Dermis microvascular lymphatic vessel endothelial cell (primary cell): ENCODE measurements around the gene UQCRC2. TPM values are rescaled to one million over a fixed set of nuclear protein-coding genes. Genes with fewer than 3 reads are reported as not detected.
A peak's percentile ranks its signal among the peaks of the same experiment; 100 is the strongest.
"Not testable (repeated sequence)": the region's sequence is repeated elsewhere in the genome, so short reads cannot be mapped to it uniquely, and the experiment has no call there.

Experiments
- DNase-seq, 2 donors: peaks; one replicate each; pipeline versions ENCODE4 v3.0.0 to v3.0.0-alpha.2; 2010; ENCODE audit warnings: low read depth in 2 of 2
- total RNA-seq: library from RNA; depleted of rRNA; stranded (reverse); fragments of >200 nt; gene quantifications from 2 replicates; pipeline ENCODE4 v1.2.1, GENCODE V29; 2014

The UQCRC2 gene
- total RNA-seq: 229 and 282 TPM in 2 replicates

DNA sequence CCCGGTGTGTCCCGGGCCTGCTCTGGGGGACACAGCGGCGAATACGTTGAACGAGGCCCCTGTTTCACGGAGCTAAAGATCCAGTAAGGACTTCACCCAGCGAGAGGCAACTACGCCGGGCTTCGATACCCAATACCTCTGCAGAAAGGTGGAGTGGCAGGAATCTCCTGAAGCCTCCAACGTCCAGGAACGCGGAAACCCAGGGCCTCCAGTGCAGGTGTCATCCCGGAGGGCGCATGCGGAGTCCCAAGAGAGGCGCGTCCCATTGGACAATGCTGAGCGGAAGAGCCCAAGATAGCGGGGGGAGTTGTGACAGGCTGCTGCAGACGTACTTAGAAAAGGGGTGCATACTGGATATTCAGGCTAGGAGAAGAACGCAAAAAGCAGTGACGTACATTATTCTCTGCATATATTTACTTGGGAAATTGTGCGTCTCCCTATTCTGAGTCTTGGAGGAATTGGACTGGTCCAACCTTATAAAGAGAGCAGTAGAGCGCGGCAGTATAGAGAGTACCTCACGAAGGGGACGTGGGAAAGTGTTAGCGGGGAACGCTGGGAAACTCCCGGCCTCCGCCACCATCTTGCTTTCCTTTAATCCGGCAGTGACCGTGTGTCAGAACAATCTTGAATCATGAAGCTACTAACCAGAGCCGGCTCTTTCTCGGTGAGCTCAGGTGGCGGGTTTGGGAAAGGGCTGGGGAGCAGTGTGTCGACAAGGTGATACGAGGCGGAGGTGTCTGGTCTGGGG is at the start of gene UQCRC2:
Gene UQCRC2 (plus strand): TSS at position 569 of the 748 bp plus-strand sequence. CDS start 63 bp downstream, at position 632.
- peak; percentile 91 to 96 for DNase-seq

DNA sequence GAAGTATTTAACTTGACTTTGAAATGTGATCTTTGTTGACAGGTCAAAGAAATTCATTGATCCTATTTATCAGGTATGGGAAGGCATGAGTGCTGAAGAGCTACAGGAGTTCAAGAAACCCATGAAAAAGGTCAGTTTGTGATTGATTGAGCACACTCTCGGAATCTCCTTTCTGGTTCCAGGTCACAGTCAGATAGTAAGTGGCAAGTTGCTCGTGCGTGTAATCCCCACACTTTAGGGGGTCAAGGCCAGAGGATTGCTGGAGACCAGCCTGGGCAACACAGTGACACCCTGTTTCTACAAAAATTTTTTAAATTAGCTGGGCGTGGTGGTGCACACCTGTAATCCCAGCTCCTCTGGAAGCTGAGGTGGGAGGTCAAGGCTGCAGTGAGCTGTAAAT is 20.5 kb upstream of the UQCRC2 start:
- DNase-seq: not testable (repeated sequence)

DNA sequence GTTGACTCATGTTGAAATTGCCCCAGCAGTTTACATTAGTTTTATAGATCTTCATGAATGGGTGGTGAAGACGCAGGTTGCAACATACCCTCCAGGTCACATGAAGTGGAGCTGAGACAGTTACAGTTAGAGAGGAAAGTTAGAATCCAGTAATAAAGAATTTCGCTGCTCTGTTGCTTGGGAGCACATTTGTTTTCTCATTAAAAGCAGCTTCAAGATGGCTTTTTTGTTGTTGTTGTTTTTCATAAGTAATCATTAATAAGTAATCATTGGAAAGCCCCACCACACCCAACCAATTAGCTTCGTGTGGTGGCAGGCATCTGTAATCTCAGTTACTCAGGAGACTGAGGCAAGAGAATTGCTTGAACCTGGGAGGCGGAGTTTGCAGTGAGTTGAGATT is 19.8 kb upstream of the UQCRC2 start:
- not testable (repeated sequence) for DNase-seq

- DNase-seq: not testable (repeated sequence)
Observed at GRCh38 chr16:21933790-21934189, 19.4 kb upstream of the UQCRC2 start.

DNA sequence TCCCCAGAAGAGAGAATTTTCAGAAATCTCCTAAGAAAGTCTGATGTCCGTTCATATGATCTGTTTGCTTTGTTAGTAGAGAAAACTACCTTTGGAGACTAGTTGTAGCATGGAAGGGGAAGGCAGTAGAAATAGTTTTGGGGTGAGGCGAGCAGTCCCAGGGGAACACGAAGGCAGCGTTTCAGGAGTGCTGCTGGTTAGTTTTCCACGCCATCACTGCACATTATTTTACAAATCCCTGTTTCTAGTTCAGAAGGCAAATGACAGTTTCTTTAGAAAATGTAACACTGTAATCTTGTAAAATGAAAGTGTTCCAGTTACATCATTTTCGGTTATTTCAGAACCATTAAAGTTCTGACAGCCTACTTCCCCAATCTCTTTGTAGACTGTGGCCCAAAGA is 16.9 kb upstream of the UQCRC2 start:
- not testable (repeated sequence) for DNase-seq

DNA sequence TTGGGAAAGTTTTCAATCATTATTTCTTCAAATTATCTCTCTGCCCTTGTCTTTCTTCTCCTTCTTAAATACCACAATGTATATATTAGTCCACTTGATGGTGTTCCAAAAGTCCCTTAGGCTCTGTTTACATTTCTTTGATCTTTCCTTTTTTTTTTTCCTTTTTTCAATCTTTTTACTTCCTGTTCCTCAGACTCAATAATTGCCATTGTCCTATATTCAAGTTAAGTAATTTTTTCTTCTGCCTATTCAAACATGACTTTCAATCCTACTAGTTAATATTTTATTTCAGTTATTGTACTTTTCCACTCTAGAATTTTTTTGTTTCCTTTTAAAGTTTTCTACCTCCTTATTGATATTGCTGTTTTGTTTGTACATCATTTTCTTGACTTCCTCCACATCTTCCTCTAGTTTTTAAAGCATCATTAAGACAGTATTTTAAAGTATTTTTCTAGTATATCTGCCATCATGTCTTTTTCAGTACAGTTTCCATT is 15.8 kb upstream of the UQCRC2 start:
- DNase-seq: no peak

DNA sequence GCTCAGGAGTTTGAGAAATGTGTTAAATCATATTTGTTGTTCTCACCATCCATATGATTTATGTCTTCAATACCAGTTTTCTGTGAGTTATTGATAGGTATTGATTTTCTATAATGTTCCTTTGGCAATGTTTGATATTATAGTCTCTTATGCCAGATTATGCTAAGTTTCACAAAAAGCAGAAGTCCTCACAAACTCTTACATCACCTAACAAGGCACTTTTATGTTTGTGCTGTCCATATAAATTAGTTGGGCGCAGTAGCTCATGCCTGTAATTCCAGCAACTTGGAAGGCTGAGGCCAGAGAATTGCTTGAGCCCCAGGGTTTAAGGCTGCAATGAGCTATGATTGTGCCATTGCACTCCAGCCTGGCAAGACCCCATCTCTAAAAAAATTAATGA is 12.6 kb upstream of the UQCRC2 start:
- DNase-seq: no peak

DNA sequence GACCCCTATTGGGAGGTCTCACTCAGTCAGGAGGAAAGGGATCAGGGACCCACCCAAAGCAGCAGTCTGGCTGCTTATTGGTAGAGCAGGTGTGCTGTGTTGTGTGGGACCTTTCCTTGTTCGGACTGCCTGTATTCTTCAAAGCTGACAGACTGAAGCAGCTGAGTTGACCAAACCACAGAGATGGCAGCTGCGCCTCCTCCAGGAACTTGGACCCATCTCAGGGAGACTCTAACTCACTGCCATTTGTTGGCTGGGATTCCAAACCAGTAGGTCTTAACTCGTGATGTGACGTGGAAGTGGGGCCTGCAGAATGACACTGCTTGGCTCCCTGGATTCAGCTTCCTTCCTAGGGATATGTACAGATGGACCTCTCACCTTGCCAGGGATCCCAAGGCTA is 9.6 kb upstream of the UQCRC2 start:
- no peak for DNase-seq

GRCh38 chr16:21946889-21947635 is 6.1 kb upstream of the UQCRC2 start:
- DNase-seq: no peak

DNA sequence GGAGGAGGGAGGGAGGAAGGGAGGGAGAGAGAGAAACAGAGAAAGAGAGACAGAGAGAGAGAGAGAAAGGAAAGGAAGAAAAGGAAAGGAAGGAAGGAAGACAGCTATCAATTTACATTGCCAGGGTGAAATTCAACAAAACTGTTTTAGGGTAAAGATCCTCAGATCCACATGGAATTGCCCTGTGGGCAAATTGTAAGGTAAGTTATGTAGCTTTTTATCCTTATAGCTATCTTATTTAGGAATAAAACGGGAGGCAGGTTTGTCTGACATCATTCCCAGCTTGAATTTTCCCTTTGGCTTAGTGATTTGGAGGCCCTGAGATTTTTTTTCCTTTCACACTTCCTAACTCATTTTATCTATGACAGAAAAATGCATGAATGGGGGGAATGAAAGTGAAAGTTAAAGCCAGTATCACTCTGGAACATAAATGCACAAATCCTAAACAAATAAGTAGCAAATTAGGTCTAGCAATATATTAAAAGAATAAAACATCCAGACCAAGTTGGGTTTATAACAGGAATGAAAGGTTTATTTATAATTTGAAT is 3.4 kb upstream of the UQCRC2 start:
- DNase-seq: peak in 1 of 2 donors; percentile 52

- DNase-seq: peak; percentile 36 to 64
Observed at GRCh38 chr16:21950782-21951521, 2.2 kb upstream of the UQCRC2 start.

- peak; percentile 40 to 83 for DNase-seq
Observed at GRCh38 chr16:21952040-21952792, 945 bp upstream of the UQCRC2 start.

DNA sequence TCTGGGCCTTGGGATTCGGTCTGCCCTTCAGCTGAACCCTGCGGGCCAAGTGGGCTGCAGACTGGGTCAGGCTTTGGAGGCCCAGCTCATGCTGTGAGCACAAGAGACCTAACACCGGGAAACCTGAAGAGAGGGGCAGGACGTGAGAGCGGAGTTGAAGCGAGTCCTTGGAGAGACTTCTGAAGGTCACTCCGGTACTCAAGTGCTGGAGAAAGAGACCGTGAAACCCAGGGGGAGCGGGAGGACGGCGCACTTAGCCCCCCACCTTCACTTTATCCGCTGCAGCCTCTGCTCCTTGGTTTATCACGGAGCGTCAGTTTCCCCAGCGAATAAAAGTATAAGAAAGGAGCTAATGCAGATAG is 361 bp downstream of the UQCRC2 start:
- no peak for DNase-seq

- DNase-seq: no peak
Observed at GRCh38 chr16:21957714-21958346, 4.7 kb downstream of the UQCRC2 start.

- no peak for DNase-seq
Observed at GRCh38 chr16:21959050-21959449, 5.9 kb downstream of the UQCRC2 start.

DNA sequence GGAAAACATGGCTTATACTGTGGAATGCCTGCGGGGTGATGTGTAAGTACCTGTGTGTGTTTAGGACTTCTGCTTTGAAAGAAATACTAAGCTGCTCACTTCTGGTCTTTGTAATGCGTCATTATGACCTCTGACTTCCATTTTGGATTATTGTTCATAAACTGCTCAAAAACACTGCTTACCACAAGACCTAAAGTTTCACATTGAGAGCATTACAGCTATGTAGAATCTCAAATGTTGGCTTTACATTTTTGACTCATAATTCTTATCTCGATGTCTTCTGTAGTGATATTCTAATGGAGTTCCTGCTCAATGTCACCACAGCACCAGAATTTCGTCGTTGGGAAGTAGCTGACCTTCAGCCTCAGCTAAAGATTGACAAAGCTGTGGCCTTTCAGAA is 9.3 kb downstream of the UQCRC2 start:
- no peak for DNase-seq

DNA sequence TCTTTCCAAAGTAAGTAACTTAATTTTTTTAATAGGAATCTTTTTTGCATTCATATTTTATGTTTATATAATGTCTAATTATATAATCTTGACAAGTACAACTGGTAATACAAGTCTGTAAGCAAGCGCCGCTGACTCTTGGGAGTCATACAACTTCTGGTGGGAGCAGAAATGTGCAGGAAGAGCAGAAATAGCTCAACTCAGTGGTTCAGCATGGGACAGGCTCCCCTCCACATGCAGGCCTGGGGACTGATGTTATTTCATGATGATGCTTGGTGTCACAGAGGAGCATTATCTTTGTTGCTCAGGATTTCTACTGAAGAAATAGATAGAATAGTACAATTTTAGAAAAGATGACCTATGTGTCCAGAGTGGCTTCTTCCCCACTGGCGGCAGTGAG is 10.7 kb downstream of the UQCRC2 start:
- no peak for DNase-seq

- DNase-seq: no peak
Observed at GRCh38 chr16:21964353-21964752, 11.2 kb downstream of the UQCRC2 start.

DNA sequence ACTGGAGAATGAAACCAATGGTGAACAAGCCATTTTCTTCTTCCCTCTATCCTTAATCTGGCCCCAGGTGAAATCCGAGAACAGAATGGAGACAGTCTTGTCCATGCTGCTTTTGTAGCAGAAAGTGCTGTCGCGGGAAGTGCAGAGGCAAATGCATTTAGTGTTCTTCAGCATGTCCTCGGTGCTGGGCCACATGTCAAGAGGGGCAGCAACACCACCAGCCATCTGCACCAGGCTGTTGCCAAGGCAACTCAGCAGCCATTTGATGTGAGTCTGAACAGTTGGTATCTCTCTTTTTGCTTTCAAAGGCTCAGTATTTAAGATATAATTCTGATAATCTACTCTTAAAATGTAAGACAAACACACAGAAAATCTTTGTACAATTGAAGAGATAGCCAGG is 18.7 kb downstream of the UQCRC2 start:
- no peak for DNase-seq

DNA sequence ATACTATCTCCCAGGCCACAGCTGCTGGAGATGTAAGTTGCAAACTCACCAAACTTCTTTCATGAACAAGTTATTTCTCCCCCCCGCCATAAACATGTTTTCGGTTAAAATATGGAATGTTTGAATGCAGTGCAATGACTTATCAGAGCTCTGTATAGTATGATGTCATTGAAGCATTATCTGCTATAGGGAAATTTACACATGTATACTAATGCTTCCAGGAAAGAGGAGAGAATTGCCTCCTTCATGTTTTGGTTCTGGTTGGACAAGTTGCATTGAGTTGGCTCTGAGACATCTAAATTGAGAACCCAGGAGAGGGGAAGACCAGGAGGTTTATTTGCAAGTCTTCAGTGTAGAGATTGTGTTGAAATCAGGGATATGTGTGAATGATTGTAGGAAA is 20.8 kb downstream of the UQCRC2 start:
- DNase-seq: no peak

DNA sequence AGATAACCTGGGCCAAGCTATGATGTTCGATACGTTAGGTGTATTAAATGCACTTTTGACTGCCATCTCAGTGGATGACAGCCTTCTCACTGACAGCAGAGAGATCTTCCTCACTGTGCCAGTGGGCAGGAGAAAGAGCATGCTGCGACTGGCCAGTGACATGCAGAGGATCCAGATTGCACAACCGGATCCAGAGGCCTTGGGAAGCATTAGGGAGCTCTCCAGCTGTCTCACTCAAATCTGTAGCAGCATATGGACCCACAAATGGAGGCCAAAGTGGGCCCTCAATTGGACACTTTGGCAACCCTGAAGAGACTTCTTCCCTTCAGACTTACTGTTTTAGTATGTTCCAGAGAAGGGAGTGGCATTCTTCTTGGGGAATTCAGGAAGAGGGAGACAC is 26.9 kb downstream of the UQCRC2 start:
- DNase-seq: no peak
